ENCODE measurements around the gene HRH1. TPM values are rescaled to one million over a fixed set of nuclear protein-coding genes. Genes with fewer than 3 reads are reported as not detected.

The HRH1 gene
- total RNA-seq, 1 experiment from 2014 or later, result 4.6 TPM

- peaks cover 4% of the 10 kb centered on the region for H3K4me1 ChIP-seq (ENCODE audit: control insufficient read depth, insufficient read depth, low read length)
- no peak overlapping the region for H3K4me3 ChIP-seq (ENCODE audit: low read depth in 2 of 2, low read length in 2 of 2)
- DNase-seq (ENCODE audit: low read depth, low spot score) (no peak), ATAC-seq (no peak)
- H3K36me3 ChIP-seq (ENCODE audit: control insufficient read depth, insufficient read depth, low read length), result no peaks in the 10 kb centered on the region
- no peak for TF ChIP-seq TCF7L2 (IDR thresholded peaks at IDR 0.05; ENCODE audit: low read depth, low read length)
- TF ChIP-seq CTCF (IDR thresholded peaks at IDR 0.05), result no peak
- TF ChIP-seq REST (IDR thresholded peaks at IDR 0.05; ENCODE audit: insufficient read depth in 1 of 2, low read depth in 2 of 2, low read length in 1 of 2), result no peak
- no peak for TF ChIP-seq POLR2AphosphoS5 (IDR thresholded peaks at IDR 0.05; ENCODE audit: low read depth, low read length)
- TF ChIP-seq SIN3A (IDR thresholded peaks at IDR 0.05; ENCODE audit: borderline replicate concordance, insufficient read depth, low read depth, low read length), result no peak
- POLR2A ChIA-PET, result no interaction called here
- no peak overlapping the region for H3K27ac ChIP-seq (ENCODE audit: low read length)
- no TSS peak for BruUV-seq (replicated peaks)
- H3K27me3 ChIP-seq (ENCODE audit: control insufficient read depth, insufficient read depth, low read length), result no peaks in the 10 kb centered on the region
- intact Hi-C loops (cut with micrococcal nuclease; ENCODE audit: unreplicated experiment), result no loop called here
- no peaks in the 10 kb centered on the region for H3K9me3 ChIP-seq (ENCODE audit: control insufficient read depth, insufficient read depth, low read depth, low read length)
- CTCF ChIA-PET, result no interaction called here
- in situ Hi-C loops (cut with HindIII; ENCODE audit: low pct_unique_long_range_greater_than_20kb, low sequenced_read_pairs), result no loop called here
These were observed 13.3 kb downstream of the HRH1 start for GRCh38 chr3:11167590-11167989.

- Histone ChIP-seq H3K4me3 (ENCODE audit: low read depth in 2 of 2, low read length in 2 of 2) (no peak overlapping the region), H3K27me3 (ENCODE audit: control insufficient read depth, insufficient read depth, low read length) (no peaks in the 10 kb centered on the region), H3K9me3 (ENCODE audit: control insufficient read depth, insufficient read depth, low read depth, low read length) (no peaks in the 10 kb centered on the region), H3K4me1 (ENCODE audit: control insufficient read depth, insufficient read depth, low read length) (peaks cover 4% of the 10 kb centered on the region), H3K27ac (ENCODE audit: low read length) (no peak overlapping the region), H3K36me3 (ENCODE audit: control insufficient read depth, insufficient read depth, low read length) (no peaks in the 10 kb centered on the region)
- no TSS peak for BruUV-seq (replicated peaks)
- TF ChIP-seq POLR2AphosphoS5 (IDR thresholded peaks at IDR 0.05; ENCODE audit: low read depth, low read length) (no peak), TCF7L2 (IDR thresholded peaks at IDR 0.05; ENCODE audit: low read depth, low read length) (no peak), REST (IDR thresholded peaks at IDR 0.05; ENCODE audit: insufficient read depth in 1 of 2, low read depth in 2 of 2, low read length in 1 of 2) (no peak)
- ATAC-seq (no peak), DNase-seq (ENCODE audit: low read depth, low spot score) (no peak)
- intact Hi-C loops (cut with micrococcal nuclease; ENCODE audit: unreplicated experiment) (no loop called here), in situ Hi-C loops (cut with HindIII; ENCODE audit: low pct_unique_long_range_greater_than_20kb, low sequenced_read_pairs) (no loop called here)
- POLR2A ChIA-PET, result no interaction called here
- CTCF ChIA-PET, result no interaction called here
These were observed 14.1 kb downstream of the HRH1 start for GRCh38 chr3:11168406-11168805.

All from Panc1 (cell line).